Activated B cell treated with CpG ODN at 0.5 μM for 24 hours (primary cell): ENCODE data around the gene RAD54L. TPM values are rescaled to one million over a fixed set of nuclear protein-coding genes. Genes with fewer than 3 reads are reported as not detected.

Source experiments
- total RNA-seq: library from RNA; stranded (reverse); gene quantifications from 2 replicates; pipeline ENCODE4 v1.2.3, GENCODE V29; 2022

The RAD54L gene
- total RNA-seq, 1 donor from 2014 or later = 2.9 TPM

Other genes starting within 250 kb of the RAD54L start
- 1.0 and 1.3 TPM in 2 replicates for gene PIK3R3, start 115.1 kb upstream of the RAD54L start, total RNA-seq
- not detected in 2 replicates for gene TSPAN1, start 72.7 kb upstream of the RAD54L start, total RNA-seq
- not detected in 2 replicates for gene P3R3URF, start 71.3 kb upstream of the RAD54L start, total RNA-seq
- gene POMGNT1, start 49.3 kb upstream of the RAD54L start, total RNA-seq = 37.4 and 39.5 TPM in 2 replicates
- 0.20 TPM in 1 of 2 replicates, not detected in the other for gene LURAP1, start 44.4 kb upstream of the RAD54L start, total RNA-seq
- gene LRRC41, start 55.9 kb downstream of the RAD54L start, total RNA-seq = 59.5 and 60.2 TPM in 2 replicates
- gene UQCRH, start 55.9 kb downstream of the RAD54L start, total RNA-seq = 243 and 279 TPM in 2 replicates
- gene NSUN4, start 93.0 kb downstream of the RAD54L start, total RNA-seq = 35.3 and 38.6 TPM in 2 replicates
- gene FAAH, start 146.6 kb downstream of the RAD54L start, total RNA-seq = 5.1 and 6.4 TPM in 2 replicates
- not detected in 2 replicates for gene DMBX1, start 242.1 kb downstream of the RAD54L start, total RNA-seq